ENCODE results near the gene ATP5F1E.

The ATP5F1E gene

GRCh38 chr20:59032023-59032712 lies at the start of gene ATP5F1E:
TSS of gene ATP5F1E (minus strand) at chr20:59032335. CDS start at chr20:59032251, 84 bp downstream.
- peak; percentile 98 for DNase-seq

- DNase-seq = no peak
These were observed 48.9 kb upstream of the ATP5F1E start for GRCh38 chr20:59081036-59081435.

GRCh38 chr20:59078231-59078630 lies 46.1 kb upstream of the ATP5F1E start:
- no peak for DNase-seq

GRCh38 chr20:59077705-59078104 lies 45.6 kb upstream of the ATP5F1E start:
- DNase-seq = no peak

- DNase-seq = no peak
These were observed 43.9 kb upstream of the ATP5F1E start for GRCh38 chr20:59075934-59076508.

- DNase-seq = no peak
These were observed 42.3 kb upstream of the ATP5F1E start for GRCh38 chr20:59074456-59074855.

GRCh38 chr20:59073582-59073981 lies 41.4 kb upstream of the ATP5F1E start:
- no peak for DNase-seq

GRCh38 chr20:59071216-59071615 lies 39.1 kb upstream of the ATP5F1E start:
- DNase-seq = no peak

GRCh38 chr20:59069026-59069425 lies 36.9 kb upstream of the ATP5F1E start:
- no peak for DNase-seq

- DNase-seq = no peak
These were observed 36.4 kb upstream of the ATP5F1E start for GRCh38 chr20:59068534-59068933.

GRCh38 chr20:59064214-59064722 lies 32.1 kb upstream of the ATP5F1E start:
- no peak for DNase-seq

- DNase-seq = no peak
These were observed 31.5 kb upstream of the ATP5F1E start for GRCh38 chr20:59063358-59064213.

GRCh38 chr20:59062081-59062480 lies 29.9 kb upstream of the ATP5F1E start:
- no peak for DNase-seq

- no peak for DNase-seq
These were observed 23.2 kb upstream of the ATP5F1E start for GRCh38 chr20:59055302-59055701.

GRCh38 chr20:59051666-59052185 lies 19.6 kb upstream of the ATP5F1E start:
- no peak for DNase-seq

- DNase-seq = no peak
These were observed 18.3 kb upstream of the ATP5F1E start for GRCh38 chr20:59050437-59050836.

GRCh38 chr20:59048681-59049030 lies 16.5 kb upstream of the ATP5F1E start:
- no peak for DNase-seq

GRCh38 chr20:59047938-59048680 lies 16.0 kb upstream of the ATP5F1E start:
- DNase-seq = no peak

GRCh38 chr20:59046862-59047261 lies 14.7 kb upstream of the ATP5F1E start:
- DNase-seq = no peak

- DNase-seq = no peak
These were observed 12.7 kb upstream of the ATP5F1E start for GRCh38 chr20:59044796-59045195.

GRCh38 chr20:59044295-59044694 lies 12.2 kb upstream of the ATP5F1E start:
- DNase-seq = no peak

GRCh38 chr20:59043698-59044097 lies 11.6 kb upstream of the ATP5F1E start:
- no peak for DNase-seq
